Small intestine (tissue), 7 donors: Measurements from ENCODE around the gene SSBP2. TPM values are rescaled to one million over a fixed set of nuclear protein-coding genes. Genes with fewer than 3 reads are reported as not detected.
"Not testable (repeated sequence)": the region's sequence is repeated elsewhere in the genome, so short reads cannot be mapped to it uniquely, and the experiment has no call there.

Experiments used
- DNase-seq, 2 donors: peaks; one replicate each; pipeline versions ENCODE4 v3.0.0 to v3.0.0-alpha.2; 2013
- FAIRE-seq: peaks from 2 replicates; lab custom pipeline; 2012; peaks lifted over from hg19 to GRCh38; lab: Jason Lieb, UNC
- H3K27ac ChIP-seq, 3 donors: one replicate each; pipeline ENCODE4 v1.5.1; 2013; ENCODE audit warnings: low read length in 2 of 3, mild to moderate bottlenecking in 2 of 3, control low read depth in 1 of 3, inconsistent platforms in 1 of 3, low read depth in 1 of 3, moderate library complexity in 1 of 3
- H3K27me3 ChIP-seq, 3 donors: one replicate each; pipeline ENCODE4 v1.6.1; 2013; ENCODE audit warnings: low read length in 3 of 3, inconsistent platforms in 1 of 3; ENCODE audit not compliant: control insufficient read depth in 3 of 3, insufficient read depth in 3 of 3
- H3K36me3 ChIP-seq, 3 donors: one replicate each; pipeline ENCODE4 v1.6.1; 2013; ENCODE audit warnings: low read length in 3 of 3, inconsistent platforms in 1 of 3, low read depth in 1 of 3, mild to moderate bottlenecking in 1 of 3, moderate library complexity in 1 of 3; ENCODE audit not compliant: control insufficient read depth in 3 of 3, insufficient read depth in 2 of 3
- H3K4me1 ChIP-seq, 3 donors: one replicate each; pipeline ENCODE4 v1.6.1; 2013; ENCODE audit warnings: low read length in 2 of 3, inconsistent platforms in 1 of 3, low read depth in 1 of 3, mild to moderate bottlenecking in 1 of 3, moderate library complexity in 1 of 3; ENCODE audit not compliant: control insufficient read depth in 3 of 3, insufficient read depth in 2 of 3
- H3K4me3 ChIP-seq, 3 donors: one replicate each; pipeline ENCODE4 v1.5.1; 2013; ENCODE audit warnings: low read length in 3 of 3, control low read depth in 1 of 3, inconsistent platforms in 1 of 3, low read depth in 1 of 3, mild to moderate bottlenecking in 1 of 3, moderate library complexity in 1 of 3
- H3K9me3 ChIP-seq, 2 donors: one replicate each; pipeline ENCODE4 v1.6.1; 2013; ENCODE audit warnings: low read depth in 1 of 2, low read length in 1 of 2; ENCODE audit not compliant: control insufficient read depth in 2 of 2, insufficient read depth in 1 of 2
- WGBS, 3 donors: extraction: QIAGEN DNeasy Blood & Tissue Kit; methylation state at CpG; one replicate each; pipeline ENCODE4 v1.1.7; 2013; 5-methylcytosine and 5-hydroxymethylcytosine counted together
- polyA plus RNA-seq, 4 donors: library from polyadenylated mRNA; stranded (reverse) in 3 of 4; unstranded in 1 of 4; fragments of 200-250 nt in 3 of 4; fragments of 120-200 nt in 1 of 4; gene quantifications; one replicate each; pipeline versions ENCODE4 v1.2.1 to v1.2.3, GENCODE V29; 2013
- donor health status: healthy with polysubstance abuse.
- donor health status: control.
- donor health status: control.
- donor health status: Bipolar disorder and iron deficiency.
- donor health status: healthy.

The SSBP2 gene
- polyA plus RNA-seq, 4 donors: 2.9 to 17.9 (median 11.8) TPM

DNA sequence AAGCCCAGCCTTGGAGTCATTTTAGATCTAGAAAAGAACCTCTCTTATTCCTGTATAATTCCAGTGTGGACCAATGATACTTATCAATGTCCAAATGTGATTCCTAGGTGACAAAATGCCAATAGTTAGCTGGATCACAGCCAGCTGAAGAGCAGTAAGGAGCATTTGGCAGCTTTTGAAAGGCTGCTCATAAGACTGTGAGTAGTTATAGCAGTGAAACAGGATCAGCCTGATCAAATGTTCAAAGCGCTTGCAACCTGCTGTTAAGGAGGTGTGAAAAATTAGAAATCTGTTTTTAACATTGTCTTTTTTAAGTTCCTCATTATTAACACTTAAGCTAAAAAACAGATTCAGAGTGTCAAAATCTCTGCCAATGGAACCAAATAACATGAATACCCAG lies 85.1 kb downstream of the SSBP2 start:
- H3K4me1 ChIP-seq: peaks cover 0 to 2% (median 0%) of the 10 kb centered on the region in 3 donors
- peaks cover 0 to 1% of the 10 kb centered on the region in 2 donors for H3K9me3 ChIP-seq
- no peaks in the 10 kb centered on the region for H3K27me3 ChIP-seq
- 98 to 100% (median 98%) methylated on average over 1 of the region's 1 CpG for WGBS, 3 donors
- no peak overlapping the region for H3K27ac ChIP-seq
- H3K36me3 ChIP-seq: no peaks in the 10 kb centered on the region
- no peak overlapping the region for H3K4me3 ChIP-seq
- FAIRE-seq (no peak), DNase-seq (no peak)

DNA sequence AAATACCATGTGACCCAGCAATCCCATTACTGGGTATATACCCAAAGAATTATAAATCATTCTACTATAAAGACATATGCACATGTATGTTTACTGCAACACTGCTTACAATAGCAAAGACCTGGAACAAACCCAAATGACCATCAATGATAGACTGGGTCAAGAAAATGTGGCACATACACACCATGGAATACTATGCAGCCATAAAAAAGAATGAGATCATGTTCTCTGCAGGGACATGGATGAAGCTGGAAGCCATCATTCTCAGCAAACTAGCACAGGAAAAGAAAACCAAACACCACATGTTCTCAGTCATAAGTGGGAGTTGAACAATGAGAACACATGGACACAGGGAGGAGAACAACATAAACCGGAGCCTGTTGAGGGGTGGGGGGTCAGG lies 90.3 kb downstream of the SSBP2 start:
- H3K4me1 ChIP-seq, H3K27me3 ChIP-seq, FAIRE-seq, H3K9me3 ChIP-seq, DNase-seq, H3K36me3 ChIP-seq, H3K4me3 ChIP-seq, H3K27ac ChIP-seq: not testable (repeated sequence)
- WGBS, 3 donors: 89 to 100% (median 95%) methylated on average over 1 of the region's 1 CpG

DNA sequence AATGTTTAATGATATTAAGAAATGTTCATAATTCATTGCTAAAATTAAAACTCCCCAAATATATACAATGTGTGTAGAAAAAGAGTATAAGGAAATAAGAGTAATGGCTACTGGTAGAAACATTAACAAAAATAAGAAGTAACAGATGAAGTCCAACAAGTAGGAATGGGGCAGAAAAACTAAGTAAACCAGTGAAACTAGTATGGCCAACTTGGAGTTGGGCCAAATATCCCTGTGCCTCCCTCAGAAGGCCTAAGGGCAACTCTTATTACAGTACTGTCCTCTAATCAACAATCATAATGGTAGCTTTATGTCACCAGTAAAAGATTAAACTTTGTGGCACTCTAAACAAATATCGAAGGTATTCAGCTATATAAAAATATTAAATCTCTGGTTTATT lies 93.5 kb downstream of the SSBP2 start:
- peaks cover 0 to 4% of the 10 kb centered on the region in 2 donors for H3K9me3 ChIP-seq
- peaks cover 0 to 3% (median 0%) of the 10 kb centered on the region in 3 donors for H3K4me1 ChIP-seq
- FAIRE-seq (no peak), DNase-seq (peak; percentile 21 to 60)
- H3K36me3 ChIP-seq: no peaks in the 10 kb centered on the region
- H3K27me3 ChIP-seq: no peaks in the 10 kb centered on the region
- no peak overlapping the region for H3K4me3 ChIP-seq
- WGBS, 3 donors: 27 to 64% (median 44%) methylated on average over 1 of the region's 1 CpG
- peak overlapping the region in 1 of 3 donors; percentile 12 for H3K27ac ChIP-seq

DNA sequence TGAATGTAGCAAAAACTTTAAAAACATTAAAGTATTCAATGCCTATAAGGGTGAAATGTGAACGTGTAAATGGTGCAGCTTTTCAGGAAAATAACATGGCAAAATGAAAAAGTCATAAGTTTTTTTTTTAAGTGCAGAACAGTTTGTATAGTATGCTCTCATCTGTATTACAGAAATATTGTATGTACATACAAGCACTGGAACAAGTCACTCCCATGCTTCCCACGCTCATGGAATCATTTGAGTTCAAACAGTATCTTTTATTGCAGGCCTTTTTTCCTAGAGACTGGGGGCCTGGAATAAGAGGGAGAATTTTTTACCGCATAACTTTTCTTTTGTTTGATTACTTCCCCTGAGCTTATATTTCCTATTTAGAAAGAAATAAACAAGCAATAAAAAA lies 94.1 kb downstream of the SSBP2 start:
- Histone ChIP-seq H3K4me1 (peaks cover 0 to 3% (median 0%) of the 10 kb centered on the region in 3 donors), H3K4me3 (no peak overlapping the region), H3K27ac (no peak overlapping the region), H3K27me3 (no peaks in the 10 kb centered on the region), H3K36me3 (no peaks in the 10 kb centered on the region), H3K9me3 (peaks cover 0 to 4% of the 10 kb centered on the region in 2 donors)
- WGBS, 3 donors: 72 to 82% (median 75%) methylated on average over 3 of the region's 3 CpGs
- peak in 1 of 2 donors; percentile 26 for DNase-seq
- no peak for FAIRE-seq

DNA sequence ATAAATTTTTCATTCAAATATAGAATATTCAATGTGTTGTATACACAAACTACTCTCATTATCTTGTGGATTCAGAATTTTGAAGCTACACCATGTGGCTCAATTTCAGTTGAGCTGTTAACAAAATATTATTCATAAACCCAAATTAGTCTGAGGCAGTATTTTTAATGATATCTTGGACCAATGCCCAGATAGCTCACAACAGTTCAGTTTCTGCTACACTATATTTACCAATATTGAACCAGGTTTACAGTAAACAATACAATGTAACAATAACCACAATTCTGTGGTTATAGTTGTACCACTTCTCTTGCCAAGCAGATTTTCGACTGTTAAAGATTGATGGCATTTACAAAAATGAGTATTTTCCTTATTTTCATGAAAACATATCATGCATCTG lies 99.9 kb downstream of the SSBP2 start:
- WGBS, 3 donors: 67 to 80% (median 72%) methylated on average over 1 of the region's 1 CpG
- H3K4me1 ChIP-seq: no peaks in the 10 kb centered on the region
- FAIRE-seq (no peak), DNase-seq (no peak)
- no peaks in the 10 kb centered on the region for H3K36me3 ChIP-seq
- no peak overlapping the region for H3K27ac ChIP-seq
- no peaks in the 10 kb centered on the region for H3K27me3 ChIP-seq
- H3K4me3 ChIP-seq: no peak overlapping the region
- H3K9me3 ChIP-seq: no peaks in the 10 kb centered on the region

DNA sequence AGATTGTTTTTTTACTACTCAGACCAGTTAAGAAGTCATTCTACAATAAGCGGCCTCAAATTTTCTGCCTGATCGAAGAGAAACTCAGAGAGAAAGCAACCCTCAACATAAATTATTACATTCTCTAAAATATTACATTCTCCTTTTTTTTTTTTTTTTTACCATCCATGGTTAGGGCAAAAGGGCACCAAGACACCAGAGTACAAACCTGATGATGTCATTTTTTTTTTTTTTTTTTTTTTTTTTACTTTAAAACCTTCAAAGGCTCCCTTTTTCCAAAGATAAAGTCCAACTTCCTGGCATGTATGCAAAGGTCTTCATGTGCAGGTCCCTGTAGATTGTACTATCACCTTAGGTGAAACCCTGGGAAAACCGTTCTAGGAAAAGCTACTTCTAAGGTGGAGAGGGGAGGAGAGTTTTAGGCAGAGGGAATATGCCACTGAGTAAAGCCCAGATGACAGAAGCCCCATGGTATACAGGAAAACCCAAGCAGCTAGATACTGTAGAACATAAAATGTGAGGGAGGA lies 104.4 kb downstream of the SSBP2 start:
- DNase-seq: peak in 1 of 2 donors; percentile 62
- 86 to 89% (median 86%) methylated on average over 3 of the region's 3 CpGs for WGBS, 3 donors
- H3K27ac ChIP-seq: no peak overlapping the region

DNA sequence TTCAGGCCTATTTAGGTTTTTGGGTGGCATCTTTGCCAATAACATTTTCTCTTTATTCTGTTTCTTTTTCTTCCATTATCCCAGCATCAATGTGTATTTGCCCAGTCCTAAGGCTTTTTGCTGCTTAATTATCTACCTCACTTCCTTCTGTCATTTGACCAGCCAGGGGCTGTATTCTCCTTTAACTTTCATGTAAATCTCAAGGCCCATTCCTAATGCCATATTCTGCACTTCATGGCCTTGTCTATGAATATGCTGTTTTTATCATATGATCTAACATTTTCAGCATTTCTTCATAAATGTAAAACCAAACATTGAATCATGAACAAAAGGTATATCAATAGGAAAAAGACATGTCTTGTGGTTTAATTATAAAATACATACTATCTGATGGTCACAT lies 108.7 kb downstream of the SSBP2 start:
- Histone ChIP-seq H3K4me1 (no peaks in the 10 kb centered on the region), H3K36me3 (no peaks in the 10 kb centered on the region), H3K9me3 (no peaks in the 10 kb centered on the region), H3K27ac (no peak overlapping the region), H3K27me3 (no peaks in the 10 kb centered on the region), H3K4me3 (no peak overlapping the region)
- FAIRE-seq (no peak), DNase-seq (no peak)

More for the DNA sequence above, 104.4 kb downstream of the SSBP2 start:
- no peak for FAIRE-seq
- Histone ChIP-seq H3K27me3 (no peaks in the 10 kb centered on the region), H3K4me3 (no peak overlapping the region), H3K36me3 (no peaks in the 10 kb centered on the region), H3K9me3 (no peaks in the 10 kb centered on the region), H3K4me1 (no peaks in the 10 kb centered on the region)

DNA sequence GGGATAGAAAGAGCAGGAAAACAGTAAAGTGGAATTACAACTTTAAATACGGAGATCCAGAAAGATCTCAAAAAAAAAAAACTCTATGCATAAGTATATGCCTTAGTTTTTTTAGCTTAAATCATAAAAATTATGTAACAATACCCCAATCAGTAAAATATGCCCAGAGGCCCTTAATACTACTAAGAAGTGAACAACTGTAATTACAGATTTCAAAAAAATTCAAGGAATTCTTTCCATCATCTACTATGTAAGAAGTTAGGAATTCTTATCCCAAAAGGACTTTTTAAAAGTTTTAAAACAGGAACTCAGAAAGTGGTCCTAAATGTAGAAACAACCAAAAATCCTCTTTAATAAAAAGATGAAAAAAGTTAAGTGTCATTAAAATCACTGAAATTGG lies 111.3 kb downstream of the SSBP2 start:
- Histone ChIP-seq H3K4me1 (no peaks in the 10 kb centered on the region), H3K27ac (no peak overlapping the region), H3K27me3 (no peaks in the 10 kb centered on the region), H3K9me3 (no peaks in the 10 kb centered on the region), H3K4me3 (no peak overlapping the region), H3K36me3 (no peaks in the 10 kb centered on the region)
- WGBS, 3 donors: 74 to 92% (median 90%) methylated on average over 1 of the region's 1 CpG
- FAIRE-seq (no peak), DNase-seq (no peak)

DNA sequence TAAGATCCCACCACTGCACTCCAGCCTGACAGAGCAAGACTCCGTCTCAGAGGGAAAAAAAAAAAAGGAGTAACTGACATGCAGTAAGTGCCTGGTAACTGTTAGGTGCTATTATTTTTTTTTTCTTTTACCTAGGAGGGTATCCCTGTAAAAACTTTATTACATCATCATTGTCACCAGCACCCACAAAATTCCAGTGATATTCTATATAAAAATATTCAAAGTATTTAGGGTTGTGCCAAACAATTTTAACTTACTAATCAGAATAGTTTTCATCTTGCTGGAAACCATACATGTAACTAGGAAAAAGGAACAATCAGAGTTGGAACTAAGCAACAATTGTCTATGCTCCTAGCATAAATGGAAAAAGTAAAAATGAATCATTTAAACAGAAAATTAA lies 112.4 kb downstream of the SSBP2 start:
- no peaks in the 10 kb centered on the region for H3K36me3 ChIP-seq
- WGBS, 3 donors: 79 to 100% (median 85%) methylated on average over 1 of the region's 1 CpG
- no peak overlapping the region for H3K4me3 ChIP-seq
- H3K9me3 ChIP-seq: no peaks in the 10 kb centered on the region
- no peaks in the 10 kb centered on the region for H3K27me3 ChIP-seq
- FAIRE-seq (no peak), DNase-seq (no peak)
- H3K27ac ChIP-seq: no peak overlapping the region
- no peaks in the 10 kb centered on the region for H3K4me1 ChIP-seq
